Measurements from ENCODE around the gene RASA3. TPM values are rescaled to one million over a fixed set of nuclear protein-coding genes. Genes with fewer than 3 reads are reported as not detected.
"Not testable (repeated sequence)": the region's sequence is repeated elsewhere in the genome, so short reads cannot be mapped to it uniquely, and the experiment has no call there.

RASA3 gene
- polyA plus RNA-seq, 1 donor from 2014 or later, result 8.5 TPM

- Histone ChIP-seq H3K9ac (ENCODE audit: low read length) (no peak overlapping the region), H3K27ac (ENCODE audit: low read length) (no peak overlapping the region), H3K4me3 (ENCODE audit: low read length) (no peak overlapping the region), H3K4me2 (ENCODE audit: low read length) (no peak overlapping the region), H3K36me3 (ENCODE audit: insufficient read depth, low read length) (no peaks in the 10 kb centered on the region), H3K9me3 (ENCODE audit: low read length) (no peaks in the 10 kb centered on the region), H3K79me2 (replicated peaks; ENCODE audit: insufficient read depth, low read length) (no peaks in the 10 kb centered on the region), H3K27me3 (ENCODE audit: insufficient read depth, low read depth, low read length) (no peaks in the 10 kb centered on the region), H4K20me1 (ENCODE audit: insufficient read depth) (no peaks in the 10 kb centered on the region), H2AFZ (ENCODE audit: low read depth, low read length) (no peak overlapping the region), H3F3A (ENCODE audit: insufficient read depth, low read length, poor library complexity, severe bottlenecking) (no peaks in the 10 kb centered on the region), H3K9me2 (ENCODE audit: insufficient read depth, low read length) (no peaks in the 10 kb centered on the region)
- TF ChIP-seq TAF1 (IDR thresholded peaks at IDR 0.05; ENCODE audit: low read depth) (no peak), SMC3 (conservative IDR thresholded peaks at IDR 0.05; ENCODE audit: poor library complexity) (no peak), POLR2AphosphoS5 (IDR thresholded peaks at IDR 0.05) (no peak), EZH2 (IDR thresholded peaks at IDR 0.05; ENCODE audit: borderline replicate concordance, insufficient read depth, low read length, poor library complexity, severe bottlenecking) (no peak), MXI1 (conservative IDR thresholded peaks at IDR 0.05; ENCODE audit: poor library complexity, severe bottlenecking) (no peak), REST (IDR thresholded peaks at IDR 0.05; ENCODE audit: borderline replicate concordance) (no peak), EP300 (conservative IDR thresholded peaks at IDR 0.05; ENCODE audit: poor library complexity, severe bottlenecking) (no peak), RAD21 (conservative IDR thresholded peaks at IDR 0.05) (no peak), CTCF (IDR thresholded peaks at IDR 0.05; ENCODE audit: poor library complexity, severe bottlenecking) (no peak)
Measured at GRCh38 chr13:114151031-114151430, 18.6 kb upstream of the RASA3 start.

GRCh38 chr13:114149774-114150740 lies 17.6 kb upstream of the RASA3 start:
- H3K27me3 ChIP-seq (ENCODE audit: insufficient read depth, low read depth, low read length), result no peaks in the 10 kb centered on the region
- no peaks in the 10 kb centered on the region for H3K79me2 ChIP-seq (replicated peaks; ENCODE audit: insufficient read depth, low read length)
- H3K9me3 ChIP-seq (ENCODE audit: low read length), result no peaks in the 10 kb centered on the region
- no peaks in the 10 kb centered on the region for H4K20me1 ChIP-seq (ENCODE audit: insufficient read depth)
- H2AFZ ChIP-seq (ENCODE audit: low read depth, low read length), result no peak overlapping the region
- H3K27ac ChIP-seq (ENCODE audit: low read length), result no peak overlapping the region
- H3K36me3 ChIP-seq (ENCODE audit: insufficient read depth, low read length), result no peaks in the 10 kb centered on the region
- no peaks in the 10 kb centered on the region for H3F3A ChIP-seq (ENCODE audit: insufficient read depth, low read length, poor library complexity, severe bottlenecking)
- no peak for TF ChIP-seq REST (IDR thresholded peaks at IDR 0.05; ENCODE audit: borderline replicate concordance)
- H3K4me2 ChIP-seq (ENCODE audit: low read length), result no peak overlapping the region
- H3K9ac ChIP-seq (ENCODE audit: low read length), result no peak overlapping the region
- no peaks in the 10 kb centered on the region for H3K9me2 ChIP-seq (ENCODE audit: insufficient read depth, low read length)
- H3K4me3 ChIP-seq (ENCODE audit: low read length), result no peak overlapping the region

DNA sequence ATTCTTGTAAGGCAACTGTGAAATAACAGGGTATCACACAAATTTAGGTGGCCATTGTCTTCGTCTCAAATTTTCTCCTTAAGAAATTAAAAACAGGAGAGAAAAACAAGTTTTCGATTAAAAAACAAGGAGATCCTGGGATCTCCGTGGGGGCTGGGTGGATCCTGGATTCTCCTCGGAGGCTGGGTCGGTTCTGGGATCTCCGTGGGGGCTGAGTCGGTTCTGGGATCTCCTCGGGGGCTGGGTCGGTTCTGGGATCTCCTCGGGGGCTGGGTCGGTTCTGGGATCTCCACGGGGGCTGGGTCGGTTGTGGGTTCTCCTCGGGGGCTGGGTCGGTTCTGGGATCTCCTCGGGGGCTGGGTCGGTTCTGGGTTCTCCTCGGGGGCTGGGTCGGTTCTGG lies 16.5 kb upstream of the RASA3 start:
- not testable (repeated sequence) for H3F3A ChIP-seq (ENCODE audit: insufficient read depth, low read length, poor library complexity, severe bottlenecking); H2AFZ ChIP-seq (ENCODE audit: low read depth, low read length); H3K36me3 ChIP-seq (ENCODE audit: insufficient read depth, low read length); H3K9me3 ChIP-seq (ENCODE audit: low read length); H3K4me3 ChIP-seq (ENCODE audit: low read length); H3K79me2 ChIP-seq (replicated peaks; ENCODE audit: insufficient read depth, low read length); H3K9ac ChIP-seq (ENCODE audit: low read length); H3K4me2 ChIP-seq (ENCODE audit: low read length); H3K27ac ChIP-seq (ENCODE audit: low read length); H3K27me3 ChIP-seq (ENCODE audit: insufficient read depth, low read depth, low read length); H4K20me1 ChIP-seq (ENCODE audit: insufficient read depth); H3K9me2 ChIP-seq (ENCODE audit: insufficient read depth, low read length)
